GM19397 (cell line): ENCODE data around the gene RAB5A.
A peak's percentile ranks its signal among the peaks of the same experiment; 100 is the strongest.
"Not testable (repeated sequence)": the region's sequence is repeated elsewhere in the genome, so short reads cannot be mapped to it uniquely, and the experiment has no call there.

Source experiments
- ATAC-seq: cut with Tn5 transposase; IDR thresholded peaks from one replicate; pipeline ENCODE4 v1.9.1; 2021; ENCODE audit warnings: mild to moderate bottlenecking, moderate library complexity; ENCODE audit not compliant: unreplicated experiment

Gene RAB5A

DNA sequence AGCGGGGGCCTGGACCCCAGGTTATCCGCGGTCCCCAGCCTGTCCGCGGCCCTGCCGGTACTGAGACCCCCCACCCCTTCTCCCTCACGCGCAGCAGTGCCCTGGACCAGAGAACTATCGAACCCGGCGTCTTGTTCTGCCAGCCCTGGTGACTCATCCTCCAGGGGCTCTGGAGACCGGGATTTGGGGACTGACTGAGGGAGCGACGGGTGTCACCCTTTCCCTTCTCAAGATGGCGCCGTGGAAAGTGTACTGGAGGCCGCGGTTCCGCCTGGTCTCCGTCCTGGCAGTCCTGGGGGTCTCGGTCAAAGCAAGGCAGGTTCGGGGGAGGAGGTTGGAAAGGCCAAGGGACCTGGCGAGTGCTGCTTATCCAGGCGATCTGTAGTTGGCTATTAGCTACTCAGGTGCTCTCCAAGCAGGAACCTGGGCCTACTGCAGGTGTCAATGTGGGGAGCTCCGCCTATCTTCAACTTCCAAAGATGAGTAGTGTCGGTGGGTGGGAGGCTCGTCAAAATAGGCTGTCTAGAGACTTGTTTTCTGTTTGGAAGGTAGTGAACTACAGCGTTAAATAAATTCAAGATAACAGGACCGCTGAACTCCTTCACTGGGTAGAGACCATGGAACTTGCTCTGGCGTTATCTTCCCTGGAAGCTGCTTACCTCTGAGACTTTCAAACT lies 790 bp downstream of the RAB5A start:
- ATAC-seq = peak; percentile 16

DNA sequence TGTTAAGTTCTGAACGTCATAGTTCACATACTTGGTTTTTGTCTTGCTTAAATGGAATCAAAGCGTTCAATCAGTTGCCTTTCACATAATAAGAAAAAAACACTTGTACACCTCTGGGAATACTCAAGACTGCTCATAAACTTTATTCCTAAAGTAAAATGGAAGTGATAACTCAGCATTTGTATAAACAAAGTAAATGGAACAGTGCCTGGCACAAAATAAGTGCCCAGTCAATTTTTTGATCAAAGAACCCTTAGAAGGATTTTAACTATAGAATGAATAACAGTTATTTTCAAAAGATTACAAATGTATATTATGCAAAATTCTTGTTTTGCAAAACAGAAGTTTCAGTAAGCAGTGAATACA lies 1.3 kb downstream of the RAB5A start:
- ATAC-seq = no peak

DNA sequence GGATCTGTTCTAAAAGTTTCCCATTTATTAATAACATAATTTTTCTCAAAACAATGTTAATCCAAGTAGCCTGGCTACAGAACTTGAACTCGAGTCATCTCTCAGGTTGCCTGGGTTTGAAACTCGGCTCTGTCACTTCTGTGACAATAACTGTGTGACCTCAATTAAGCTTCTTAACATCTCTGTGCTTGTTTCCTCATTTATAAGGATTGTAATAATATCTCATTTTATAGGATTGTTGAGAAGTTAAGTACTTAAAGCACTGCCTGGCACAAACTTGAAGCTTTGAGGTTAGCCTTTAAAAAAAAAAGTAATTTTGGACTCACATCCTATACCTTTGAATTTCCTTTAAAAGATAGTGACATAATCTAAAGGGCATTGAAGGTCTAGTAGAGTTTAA lies 3.4 kb downstream of the RAB5A start:
- ATAC-seq = no peak

DNA sequence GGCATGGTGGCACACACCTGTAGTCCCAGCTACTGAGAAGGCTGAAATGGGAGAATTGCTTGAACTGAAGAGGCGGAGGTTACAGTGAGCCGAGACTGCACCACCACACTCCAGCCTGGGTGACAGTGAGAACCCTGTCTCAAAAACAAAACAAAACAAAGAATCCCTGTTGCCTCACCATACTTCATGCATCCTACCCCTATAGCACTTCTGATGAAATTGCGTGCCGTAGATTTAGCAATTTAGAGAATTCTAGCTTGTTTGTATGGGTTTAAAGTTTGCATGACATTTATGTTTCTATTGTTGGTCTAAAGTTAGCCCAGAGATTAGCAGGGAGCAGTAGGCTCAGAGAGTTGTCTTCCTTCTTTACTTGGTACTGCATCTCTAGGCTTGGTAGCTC lies 7.8 kb downstream of the RAB5A start:
- ATAC-seq = no peak

DNA sequence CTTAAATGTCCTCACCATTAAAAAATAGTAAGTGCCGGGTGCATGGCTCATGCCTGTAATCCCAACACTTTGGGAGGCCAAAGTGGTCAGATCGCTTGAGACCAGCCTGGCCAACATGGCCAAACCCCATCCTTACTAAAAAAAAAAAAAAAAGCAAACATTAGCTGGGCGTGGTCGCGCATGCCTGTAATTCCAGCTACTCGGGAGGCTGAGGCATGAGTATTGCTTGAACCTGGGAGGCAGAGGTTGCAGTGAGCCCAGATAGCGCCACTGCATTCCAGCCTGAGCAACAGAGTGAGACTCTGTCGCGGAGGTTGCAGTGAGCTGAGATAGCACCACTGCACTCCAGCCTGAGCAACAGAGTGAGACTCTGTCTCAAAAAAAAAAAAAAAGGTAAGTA lies 10.5 kb downstream of the RAB5A start:
- not testable (repeated sequence) for ATAC-seq

DNA sequence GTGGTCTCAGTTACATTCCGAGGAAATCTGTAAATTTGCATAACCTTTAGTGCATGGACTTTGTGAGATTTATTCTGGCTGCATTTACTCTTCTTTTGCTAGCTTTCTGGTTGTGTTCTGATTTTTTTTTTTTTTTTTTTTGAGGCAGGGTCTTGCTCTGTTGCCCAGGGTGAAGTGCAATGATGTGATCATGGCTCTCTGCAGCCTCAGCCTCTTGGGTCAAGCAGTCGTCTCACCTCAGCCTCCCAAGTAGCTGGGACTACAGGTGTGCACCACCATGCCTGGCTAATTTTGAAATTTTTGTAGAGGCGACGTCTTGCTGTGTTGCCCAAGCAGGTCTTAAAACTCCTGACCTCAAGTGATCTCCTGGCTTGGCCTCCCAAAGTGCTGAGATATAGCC lies 12.6 kb downstream of the RAB5A start:
- ATAC-seq = no peak

DNA sequence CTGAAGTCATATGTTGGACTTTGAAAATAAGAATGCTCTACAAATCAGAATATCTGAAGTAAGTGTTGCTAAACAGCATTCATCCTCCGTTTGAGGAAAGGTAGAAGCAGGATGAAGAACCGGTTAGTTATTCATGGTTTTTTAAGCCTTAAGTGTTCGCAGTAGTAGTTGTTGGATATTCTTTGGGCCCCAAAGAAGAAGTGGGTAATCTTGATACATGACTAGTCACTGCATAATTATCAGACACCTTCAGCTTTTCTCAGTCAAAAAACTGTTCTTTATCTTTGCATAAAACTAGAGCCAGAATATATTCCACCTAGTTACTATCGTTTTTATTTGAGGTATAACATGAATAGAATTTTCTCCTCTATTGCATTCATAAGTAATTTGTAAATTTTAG lies 13.8 kb downstream of the RAB5A start:
- no peak for ATAC-seq

DNA sequence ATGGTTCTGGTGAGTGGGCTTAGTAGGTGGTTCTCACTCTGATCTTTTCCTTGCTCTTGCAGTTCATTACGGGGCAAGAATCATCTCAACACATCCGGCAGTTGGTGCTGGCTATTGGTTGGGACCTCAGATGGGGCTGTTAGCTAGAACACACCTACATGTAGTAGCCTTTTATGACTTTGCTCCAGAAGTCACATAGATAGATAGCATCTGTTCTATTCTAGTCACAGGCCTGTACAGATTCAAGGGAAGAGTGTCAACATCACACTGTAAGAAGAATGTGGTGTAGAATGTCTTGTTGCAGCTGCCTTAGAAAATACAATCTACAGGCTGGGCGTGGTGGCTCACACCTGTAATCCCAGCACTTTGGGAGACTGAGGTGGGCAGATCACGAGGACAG lies 15.1 kb downstream of the RAB5A start:
- ATAC-seq = no peak

DNA sequence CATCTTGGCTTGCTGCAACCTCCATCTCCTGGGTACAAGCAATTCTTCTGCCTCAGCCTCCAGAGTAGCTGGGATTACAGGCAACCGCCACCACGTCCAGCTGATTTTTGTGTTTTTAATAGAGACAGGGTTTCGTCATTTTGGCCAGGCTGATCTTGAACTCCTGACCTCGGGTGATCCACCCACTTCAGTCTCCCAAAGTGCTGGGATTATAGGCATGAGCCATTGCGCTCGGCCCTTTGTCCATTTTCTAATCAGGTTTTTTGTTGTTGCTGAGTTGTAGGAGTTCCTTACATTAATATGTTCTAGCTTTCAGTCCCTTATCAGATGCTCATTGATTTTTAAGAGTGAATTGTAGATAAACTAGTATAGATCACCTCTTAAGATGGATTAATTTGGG lies 20.3 kb downstream of the RAB5A start:
- no peak for ATAC-seq

DNA sequence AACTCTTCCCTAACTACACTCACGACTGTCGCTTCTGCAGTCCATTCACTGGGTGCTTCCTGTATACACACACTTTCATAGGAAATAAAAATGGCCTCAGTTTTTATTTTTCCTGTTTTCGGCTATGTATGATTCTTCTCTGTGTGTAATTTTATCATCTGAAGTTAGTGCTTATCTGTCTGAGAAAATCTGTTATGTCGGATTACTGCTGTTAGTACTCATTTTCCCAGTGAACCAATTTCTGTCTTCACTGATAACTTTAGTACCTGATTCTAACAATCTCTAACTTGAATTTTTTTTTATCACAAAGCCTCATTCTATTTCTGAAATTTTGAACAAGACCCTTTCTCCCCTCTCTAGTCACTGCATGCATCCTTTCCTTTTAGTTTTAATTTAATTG lies 20.9 kb downstream of the RAB5A start:
- no peak for ATAC-seq

DNA sequence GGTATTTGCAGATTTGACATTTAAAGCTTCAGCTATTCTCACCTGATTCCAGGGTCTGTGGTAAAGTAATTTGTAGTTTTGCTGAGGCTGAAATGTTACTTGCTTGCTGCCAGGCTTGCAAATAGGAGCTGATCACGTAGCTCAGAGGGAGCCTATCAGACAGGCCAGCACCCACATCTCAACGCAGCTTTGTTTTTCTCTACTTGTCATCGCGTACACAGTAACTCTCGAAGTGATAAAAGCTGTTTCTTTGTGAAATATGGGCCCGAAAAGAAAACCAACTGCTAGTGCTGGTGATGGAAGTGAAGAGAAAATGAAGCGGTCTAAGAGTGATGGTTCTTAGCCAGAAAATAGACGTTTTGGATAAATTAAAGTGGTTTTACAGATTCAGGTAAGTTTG lies 23.4 kb downstream of the RAB5A start:
- ATAC-seq = no peak

DNA sequence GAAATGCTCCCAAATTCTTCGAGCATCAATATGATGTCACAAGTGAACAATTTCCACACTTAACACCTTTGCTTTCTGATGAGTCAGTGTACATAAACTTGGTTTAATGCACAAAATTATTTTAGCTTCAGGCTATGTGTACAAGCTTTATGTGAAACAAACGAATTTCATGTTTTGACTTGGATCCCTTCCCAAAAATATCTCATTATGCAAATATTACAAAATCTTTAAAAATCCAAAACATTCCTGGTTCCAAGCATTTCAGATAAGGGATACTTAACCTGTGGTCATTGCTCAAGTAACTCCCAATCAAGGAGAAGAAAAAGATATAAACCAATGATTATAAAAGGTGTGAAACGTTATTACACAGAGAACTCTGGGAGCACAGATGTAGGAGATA lies 25.2 kb downstream of the RAB5A start:
- ATAC-seq = no peak

DNA sequence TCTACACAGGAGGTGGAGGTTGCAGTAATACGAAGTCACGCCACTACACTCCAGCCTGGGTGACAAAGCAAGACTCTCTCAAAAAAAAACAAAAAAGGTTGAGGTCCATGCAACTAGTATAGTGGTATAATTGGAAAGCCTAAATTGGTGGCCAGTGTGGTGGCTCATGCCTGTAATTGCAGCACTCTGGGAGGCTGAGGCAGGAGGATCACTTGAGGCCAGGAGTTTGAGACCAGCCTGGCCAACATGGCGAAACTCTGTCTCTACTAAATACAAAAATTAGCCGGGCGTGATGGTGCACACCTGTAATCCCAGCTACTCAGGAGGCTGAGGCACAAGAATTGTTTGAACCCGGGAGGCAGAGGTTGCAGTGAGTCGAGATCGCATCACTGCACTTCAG lies 42.0 kb downstream of the RAB5A start:
- not testable (repeated sequence) for ATAC-seq

DNA sequence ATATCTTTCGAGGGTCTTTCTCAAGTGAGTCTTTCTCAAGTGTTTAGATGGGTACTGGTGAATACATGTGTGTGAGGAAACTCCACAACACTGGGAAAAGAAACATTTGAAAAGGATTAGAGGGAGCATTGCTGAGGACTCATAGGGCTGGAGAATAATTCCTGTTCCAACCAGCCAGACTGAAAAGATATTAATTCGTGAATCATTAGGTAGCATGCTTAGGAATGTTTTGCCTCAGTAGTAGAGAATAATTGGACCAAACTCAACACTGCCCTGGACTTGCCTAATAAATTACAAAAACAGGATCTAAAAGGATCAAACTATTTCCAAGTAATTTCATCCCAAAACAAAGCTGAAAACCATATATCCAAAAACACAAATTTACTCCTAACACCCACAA lies 47.9 kb downstream of the RAB5A start:
- ATAC-seq = no peak

DNA sequence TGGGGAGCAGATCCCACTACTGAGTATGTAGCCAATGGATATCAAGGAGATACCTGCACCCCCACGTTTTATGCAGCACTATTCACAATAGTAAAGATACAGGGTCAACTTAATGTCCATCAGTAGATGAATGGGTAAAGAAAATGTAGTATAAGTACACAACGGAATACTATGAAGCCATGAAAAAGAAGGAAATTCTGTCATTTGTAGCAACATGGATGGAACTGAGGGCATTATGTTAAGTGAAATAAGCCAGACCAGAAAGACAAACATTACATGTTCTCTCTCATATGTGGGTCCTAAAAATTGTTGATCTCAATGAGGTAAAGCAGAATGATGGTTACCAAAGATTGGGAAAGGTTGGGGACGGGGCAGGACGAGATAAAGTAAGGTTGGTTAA lies 50.6 kb downstream of the RAB5A start:
- ATAC-seq = no peak

DNA sequence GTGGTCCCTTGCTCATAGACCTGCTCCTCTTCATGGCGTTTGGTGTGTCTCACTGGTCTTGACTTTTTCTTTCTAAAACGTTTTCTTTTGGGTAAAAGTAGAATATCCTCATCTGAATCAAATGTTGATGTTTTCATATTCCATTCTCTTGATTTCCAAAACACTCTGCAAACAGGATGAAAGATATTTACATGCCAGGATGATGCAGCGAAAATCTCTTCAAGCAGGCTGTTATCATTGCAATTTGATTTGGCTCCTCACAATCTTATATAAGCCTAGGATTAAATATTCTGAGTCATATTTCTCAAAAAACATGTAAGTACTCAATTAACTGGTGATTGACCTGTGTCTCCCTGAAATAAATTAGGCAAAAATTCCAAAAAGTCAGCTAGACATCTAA lies 55.0 kb downstream of the RAB5A start:
- no peak for ATAC-seq

DNA sequence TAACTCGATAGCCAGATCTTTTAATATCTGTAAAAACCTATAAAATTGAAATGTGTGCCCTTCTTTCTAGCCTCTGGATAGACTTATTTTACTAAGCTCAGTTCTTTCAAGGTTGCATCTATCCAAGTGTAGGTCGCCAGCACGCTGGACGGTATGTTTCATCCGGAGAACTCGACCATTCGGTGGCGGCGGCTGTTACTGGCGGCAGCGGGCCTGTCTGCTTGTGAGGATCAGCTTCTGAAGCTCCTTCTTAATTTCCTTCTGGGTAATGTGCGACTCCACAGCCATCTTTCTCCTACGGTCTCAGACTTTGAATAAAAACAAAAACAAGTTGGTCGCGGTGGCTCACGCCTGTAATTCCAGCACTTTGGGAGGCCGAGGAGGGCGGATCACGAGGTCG lies 61.1 kb downstream of the RAB5A start:
- ATAC-seq = no peak

DNA sequence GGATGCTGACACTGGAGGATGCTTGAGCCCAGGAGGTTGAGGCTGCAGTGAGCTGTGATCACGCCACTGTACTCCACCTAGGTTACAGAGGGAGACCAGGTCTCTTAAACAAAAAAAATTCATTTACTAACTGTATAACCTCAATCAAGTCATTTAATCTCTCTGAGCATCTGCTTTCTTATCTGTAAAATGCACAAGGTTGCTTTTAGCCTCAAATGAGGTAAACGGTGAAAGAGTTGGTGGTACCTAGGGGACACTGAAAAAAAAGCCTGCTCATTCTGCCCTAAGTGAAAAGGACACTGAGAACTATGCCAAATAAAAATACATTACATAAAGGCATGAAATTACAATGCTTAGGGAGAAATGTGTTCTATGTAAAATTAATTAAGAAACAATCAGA lies 61.7 kb downstream of the RAB5A start:
- ATAC-seq = no peak

DNA sequence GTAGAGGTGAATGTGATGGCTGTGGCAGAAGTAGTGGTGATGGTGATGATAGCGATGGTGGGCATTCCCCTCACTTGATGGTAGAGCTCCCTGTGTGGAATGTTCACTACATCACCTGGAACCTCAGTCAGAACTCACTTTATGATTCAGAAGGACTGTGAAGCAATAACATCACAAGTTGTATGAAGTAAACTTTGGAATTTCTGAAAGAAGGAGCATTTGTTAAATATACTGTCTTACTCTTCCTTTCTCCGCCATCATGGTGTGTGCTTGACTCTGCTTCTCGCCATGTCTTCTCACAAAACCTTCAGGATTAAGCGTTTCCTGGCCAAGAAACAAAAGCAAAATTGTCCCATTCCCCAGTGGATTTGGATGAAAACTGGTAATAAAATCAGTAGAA lies 65.3 kb downstream of the RAB5A start, which contains the start of gene PP2D1:
Gene PP2D1, minus strand, starts transcription at position 101 of the 400 bp plus-strand sequence. CDS start 192 bp downstream, outside the sequence.
- no peak for ATAC-seq

DNA sequence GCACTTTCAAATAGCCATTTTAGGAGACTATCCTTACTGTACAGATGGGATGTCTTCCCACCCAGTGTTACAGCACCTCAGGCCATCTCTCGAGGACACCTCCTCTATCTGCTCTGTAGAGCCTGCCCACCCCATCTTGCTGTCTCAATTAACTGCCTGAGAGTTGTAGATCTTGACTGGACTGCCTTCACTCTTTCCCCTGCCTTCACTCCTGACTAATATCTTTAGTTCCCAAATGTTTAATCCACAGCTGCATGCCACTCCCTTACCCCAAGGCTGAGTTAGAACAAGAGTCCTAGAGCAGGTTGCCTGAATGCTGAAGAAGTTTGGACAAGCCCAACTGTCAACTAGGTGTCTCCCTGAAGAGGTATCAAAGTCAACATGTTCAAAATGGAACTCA lies 66.5 kb downstream of the RAB5A start:
- no peak for ATAC-seq

DNA sequence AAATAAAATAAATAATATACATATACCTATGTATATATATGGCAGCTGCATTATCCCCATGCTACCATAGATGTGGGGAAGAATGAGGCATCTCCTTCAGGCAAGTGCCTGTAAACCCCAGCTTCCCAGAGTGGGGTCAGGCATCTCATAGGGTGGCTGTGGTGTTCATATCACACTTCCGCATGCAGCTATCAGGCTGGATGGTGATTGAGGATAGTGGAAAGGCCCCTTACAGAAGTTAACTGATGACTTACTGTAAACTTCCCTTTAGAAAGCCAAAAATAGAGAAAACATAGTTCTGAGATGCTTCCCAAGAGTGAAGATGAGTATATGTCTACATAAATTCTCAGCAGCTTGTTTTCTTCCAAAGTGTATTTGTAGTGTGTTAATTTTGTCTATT lies 68.6 kb downstream of the RAB5A start:
- no peak for ATAC-seq

DNA sequence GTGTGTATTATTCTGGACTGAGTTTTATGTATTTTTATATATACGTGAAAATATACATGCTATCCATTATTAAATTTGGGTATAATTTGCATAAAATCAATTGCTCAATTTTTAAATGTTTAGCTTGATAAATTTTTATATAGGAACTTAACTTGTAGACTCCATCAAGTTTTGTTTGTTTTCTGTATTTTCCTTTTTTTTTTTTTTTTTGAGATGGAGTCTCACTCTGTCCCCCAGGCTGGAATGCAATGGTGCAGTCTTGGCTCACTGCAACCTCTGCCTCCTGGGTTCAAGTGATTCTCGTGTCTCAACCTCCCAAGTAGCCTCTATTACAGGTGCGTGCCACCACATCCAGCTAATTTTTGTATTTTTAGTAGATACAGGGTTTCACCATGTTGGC lies 69.2 kb downstream of the RAB5A start:
- ATAC-seq = not testable (repeated sequence)

DNA sequence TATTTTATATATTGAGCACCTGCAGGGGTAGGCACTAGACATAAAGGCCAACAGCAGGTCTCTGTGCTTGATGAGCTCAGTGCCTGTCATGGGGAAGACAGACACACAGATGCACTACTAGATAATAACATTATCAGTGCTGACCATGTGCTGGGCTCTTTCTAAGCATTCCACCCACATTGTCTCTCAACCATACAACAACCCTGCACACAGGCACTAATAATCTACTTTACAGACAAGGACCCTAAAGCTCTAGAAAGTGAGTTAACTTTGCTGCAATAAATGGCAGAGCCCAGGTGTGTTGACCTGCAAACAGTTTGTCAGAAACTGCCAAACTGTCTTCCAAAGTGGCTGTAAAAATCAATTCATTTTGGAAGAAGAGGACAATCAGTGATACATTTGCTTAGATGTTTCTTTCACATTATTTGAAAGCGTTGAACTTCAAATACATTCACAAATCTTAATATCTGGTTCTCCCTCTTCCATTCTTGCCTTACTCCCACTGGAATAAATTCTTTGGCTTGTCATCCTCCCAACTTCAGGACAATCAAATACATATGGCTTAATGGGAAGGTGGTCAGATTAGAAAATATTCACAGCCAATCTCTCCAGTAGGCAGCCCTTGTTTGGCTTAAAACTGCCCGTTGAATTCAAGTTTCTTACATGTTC lies 76.2 kb downstream of the RAB5A start:
- ATAC-seq = no peak
